CD4-positive, alpha-beta T cell (primary cell): Measurements from ENCODE around the gene STARD8. TPM values are rescaled to one million over a fixed set of nuclear protein-coding genes. Genes with fewer than 3 reads are reported as not detected.

Source experiments
- ATAC-seq: fragments of 200-7000 bp; cut with Tn5 transposase; one replicate; pipeline ENCODE4 v1.10.0; 2022; ENCODE audit warnings: mild to moderate bottlenecking; ENCODE audit not compliant: poor library complexity
- CTCF ChIA-PET: fragments of 350-600 bp; sonication (Branson Sonifier 250); formaldehyde crosslinking; loops from one replicate; lab custom pipeline; 2021; ENCODE audit warnings: antibody characterized with exemption, inconsistent platforms; lab: Charles Lee
- POLR2A ChIA-PET: fragments of 350-600 bp; sonication (Branson Sonifier 250); formaldehyde crosslinking; loops from one replicate; lab custom pipeline; 2021; ENCODE audit warnings: antibody characterized with exemption, inconsistent platforms; lab: Charles Lee
- DNase-seq, 14 experiments: peaks; one replicate each; pipeline ENCODE4 v3.0.0-alpha.2; 2013 to 2020; ENCODE audit warnings: mixed read lengths in 2 of 14
- H3K27ac ChIP-seq, 2 donors: one replicate each; pipeline versions ENCODE4 v1.5.1 to v1.7.0; 2013; ENCODE audit warnings: low read length in 2 of 2, low read depth in 1 of 2, mild to moderate bottlenecking in 1 of 2
- H3K27me3 ChIP-seq, 2 experiments: 1 replicate in 1 of 2; 2 replicates in 1 of 2; pipeline versions ENCODE4 v1.6.1 to v1.7.0; 2013; ENCODE audit warnings: low read length in 2 of 2, control low read depth in 1 of 2, mild to moderate bottlenecking in 1 of 2, moderate library complexity in 1 of 2; ENCODE audit not compliant: insufficient read depth in 2 of 2, control insufficient read depth in 1 of 2
- H3K36me3 ChIP-seq: one replicate; pipeline ENCODE4 v1.6.1; 2013; ENCODE audit warnings: low read length, control low read depth; ENCODE audit not compliant: insufficient read depth
- H3K4me1 ChIP-seq: one replicate; pipeline ENCODE4 v1.6.1; 2013; ENCODE audit warnings: low read length, control low read depth; ENCODE audit not compliant: insufficient read depth
- H3K4me3 ChIP-seq: one replicate; pipeline ENCODE4 v1.5.1; 2013; ENCODE audit warnings: mild to moderate bottlenecking, low read length, moderate library complexity
- H3K9me3 ChIP-seq, 2 experiments: 1 replicate in 1 of 2; 2 replicates in 1 of 2; pipeline versions ENCODE4 v1.6.1 to v1.7.0; 2013; ENCODE audit warnings: low read length in 2 of 2, mild to moderate bottlenecking in 2 of 2, control low read depth in 1 of 2, moderate library complexity in 1 of 2; ENCODE audit not compliant: control insufficient read depth in 1 of 2, insufficient read depth in 1 of 2
- H3K27ac Mint-ChIP-seq: one replicate; pipeline ENCODE4 v1.8.0; 2020; ENCODE audit warnings: mixed read lengths
- H3K27me3 Mint-ChIP-seq: one replicate; pipeline ENCODE4 v1.8.0; 2021; ENCODE audit warnings: mixed read lengths
- H3K36me3 Mint-ChIP-seq: one replicate; pipeline ENCODE4 v1.8.0; 2021; ENCODE audit warnings: low read depth, mixed read lengths
- H3K4me1 Mint-ChIP-seq: one replicate; pipeline ENCODE4 v1.8.0; 2021; ENCODE audit warnings: low read depth, mixed read lengths
- H3K4me3 Mint-ChIP-seq: one replicate; pipeline ENCODE4 v1.8.0; 2020; ENCODE audit warnings: mild to moderate bottlenecking, mixed read lengths
- H3K9me3 Mint-ChIP-seq: one replicate; pipeline ENCODE4 v1.8.0; 2020; ENCODE audit warnings: mixed read lengths
- intact Hi-C, 2 experiments: fragments of 100-400 bp; cut with DNase I in 1 of 2; cut with micrococcal nuclease in 1 of 2; formaldehyde crosslinking; loops; one replicate each; pipeline versions ENCODE4 v1.15.1 to v1.9.0; 2023 to 2025; cut with DNase I, micrococcal nuclease
- total RNA-seq, 174 experiments: library from RNA in 2 of 174; stranded (reverse) in 2 of 174; gene quantifications; one replicate each; pipeline ENCODE4 v1.2.3 and lab custom pipeline; 2021 to 2026
- TF ChIP-seq, protein P1 (sequence below): fragments of 200-600 bp; IDR thresholded peaks from one replicate; pipeline ENCODE4 v1.8.0; 2022; ENCODE audit warnings: antibody characterized with exemption, mild to moderate bottlenecking

Gene STARD8
- total RNA-seq, 2 experiments from 2014 or later = 0.22 to 0.25 TPM

GRCh38 chrX:68746988-68747387 lies 99.5 kb downstream of the STARD8 start:
- no peak overlapping the region for H3K4me3 Mint-ChIP-seq
- no peaks in the 10 kb centered on the region for H3K36me3 Mint-ChIP-seq
- intact Hi-C loops = no loop called here
- H3K4me1 ChIP-seq = no peaks in the 10 kb centered on the region
- H3K27me3 Mint-ChIP-seq = no peaks in the 10 kb centered on the region
- ChIA-PET POLR2A (interaction anchor here (0.7 kb wide), 1 partner anchor 107 kb away, joined by 3 read pairs; no protein-coding TSS in a partner anchor), CTCF (no interaction called here)
- H3K9me3 ChIP-seq = no peaks in the 10 kb centered on the region
- H3K27me3 ChIP-seq = no peaks in the 10 kb centered on the region
- H3K4me1 Mint-ChIP-seq = no peaks in the 10 kb centered on the region
- no peaks in the 10 kb centered on the region for H3K36me3 ChIP-seq
- no peaks in the 10 kb centered on the region for H3K9me3 Mint-ChIP-seq
- TF ChIP-seq, protein P1, sequence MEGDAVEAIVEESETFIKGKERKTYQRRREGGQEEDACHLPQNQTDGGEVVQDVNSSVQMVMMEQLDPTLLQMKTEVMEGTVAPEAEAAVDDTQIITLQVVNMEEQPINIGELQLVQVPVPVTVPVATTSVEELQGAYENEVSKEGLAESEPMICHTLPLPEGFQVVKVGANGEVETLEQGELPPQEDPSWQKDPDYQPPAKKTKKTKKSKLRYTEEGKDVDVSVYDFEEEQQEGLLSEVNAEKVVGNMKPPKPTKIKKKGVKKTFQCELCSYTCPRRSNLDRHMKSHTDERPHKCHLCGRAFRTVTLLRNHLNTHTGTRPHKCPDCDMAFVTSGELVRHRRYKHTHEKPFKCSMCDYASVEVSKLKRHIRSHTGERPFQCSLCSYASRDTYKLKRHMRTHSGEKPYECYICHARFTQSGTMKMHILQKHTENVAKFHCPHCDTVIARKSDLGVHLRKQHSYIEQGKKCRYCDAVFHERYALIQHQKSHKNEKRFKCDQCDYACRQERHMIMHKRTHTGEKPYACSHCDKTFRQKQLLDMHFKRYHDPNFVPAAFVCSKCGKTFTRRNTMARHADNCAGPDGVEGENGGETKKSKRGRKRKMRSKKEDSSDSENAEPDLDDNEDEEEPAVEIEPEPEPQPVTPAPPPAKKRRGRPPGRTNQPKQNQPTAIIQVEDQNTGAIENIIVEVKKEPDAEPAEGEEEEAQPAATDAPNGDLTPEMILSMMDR = no peak
- ATAC-seq = no peak
- no peak overlapping the region for H3K4me3 ChIP-seq
- no peak overlapping the region for H3K27ac Mint-ChIP-seq
- H3K27ac ChIP-seq = no peak overlapping the region
- no peak for DNase-seq

- CTCF ChIA-PET = no interaction called here
- no peak for DNase-seq
These were observed 100.6 kb downstream of the STARD8 start for GRCh38 chrX:68748030-68748429.

GRCh38 chrX:68749426-68749825 lies 102.0 kb downstream of the STARD8 start:
- intact Hi-C loops = no loop called here
- TF ChIP-seq, protein P1 = no peak
- ChIA-PET CTCF (no interaction called here), POLR2A (no interaction called here)
- Mint-ChIP-seq H3K27ac (no peak overlapping the region), H3K4me3 (no peak overlapping the region), H3K9me3 (no peaks in the 10 kb centered on the region), H3K36me3 (no peaks in the 10 kb centered on the region), H3K4me1 (no peaks in the 10 kb centered on the region), H3K27me3 (no peaks in the 10 kb centered on the region)
- no peak overlapping the region for H3K27ac ChIP-seq
- H3K27me3 ChIP-seq = no peaks in the 10 kb centered on the region
- no peaks in the 10 kb centered on the region for H3K9me3 ChIP-seq
- H3K4me3 ChIP-seq = no peak overlapping the region
- H3K36me3 ChIP-seq = no peaks in the 10 kb centered on the region
- no peaks in the 10 kb centered on the region for H3K4me1 ChIP-seq
- DNase-seq = no peak
- ATAC-seq = no peak

More at GRCh38 chrX:68748030-68748429, 100.6 kb downstream of the STARD8 start:
- intact Hi-C loops = no loop called here
- Histone ChIP-seq H3K36me3 (no peaks in the 10 kb centered on the region), H3K4me3 (no peak overlapping the region), H3K27me3 (no peaks in the 10 kb centered on the region), H3K4me1 (no peaks in the 10 kb centered on the region), H3K27ac (no peak overlapping the region), H3K9me3 (no peaks in the 10 kb centered on the region)
- Mint-ChIP-seq H3K27me3 (no peaks in the 10 kb centered on the region), H3K27ac (no peak overlapping the region), H3K9me3 (no peaks in the 10 kb centered on the region), H3K4me3 (no peak overlapping the region), H3K36me3 (no peaks in the 10 kb centered on the region), H3K4me1 (no peaks in the 10 kb centered on the region)
- POLR2A ChIA-PET = no interaction called here
- TF ChIP-seq, protein P1 = no peak
- no peak for ATAC-seq
